Transverse colon (tissue), 4 donors: ENCODE measurements around the gene NHS.

Source experiments
- CTCF ChIP-seq, 5 experiments: fragments of 200-600 bp in 3 of 5; fragments of 450-650 bp in 2 of 5; sonication (generic) in 3 of 5; IDR thresholded peaks; 1 replicate in 2 of 5; 2 replicates in 3 of 5; pipeline ENCODE4 v1.5.1; 2016 to 2017; ENCODE audit warnings: antibody characterized with exemption in 5 of 5, inconsistent platforms in 3 of 5, mild to moderate bottlenecking in 2 of 5, moderate library complexity in 1 of 5
- EP300 ChIP-seq: sonication (generic); formaldehyde crosslinking; IDR thresholded peaks from one replicate; pipeline ENCODE4 v1.6.1; 2017; ENCODE audit warnings: antibody characterized with exemption, low read depth
- POLR2A ChIP-seq: fragments of 450-650 bp; IDR thresholded peaks from one replicate; pipeline ENCODE4 v1.6.1; 2016; ENCODE audit warnings: antibody characterized with exemption, mild to moderate bottlenecking, moderate library complexity
- POLR2AphosphoS5 ChIP-seq, 3 donors: sonication (generic); formaldehyde crosslinking; IDR thresholded peaks; one replicate each; pipeline ENCODE4 v1.6.1; 2016; ENCODE audit warnings: antibody characterized with exemption in 3 of 3

GRCh38 chrX:17588303-17588702 lies 213.3 kb downstream of the NHS start:
- TF ChIP-seq CTCF (IDR thresholded peaks at IDR 0.05): no peak
- no peak for TF ChIP-seq POLR2AphosphoS5 (IDR thresholded peaks at IDR 0.05)
- no peak for TF ChIP-seq POLR2A
- no peak for TF ChIP-seq EP300
